Fibroblast of lung (primary cell): ENCODE data around the gene CCN5. TPM values are rescaled to one million over a fixed set of nuclear protein-coding genes. Genes with fewer than 3 reads are reported as not detected.

Experiments used
- DNase-seq, 2 donors: peaks; one replicate each; pipeline versions ENCODE4 v3.0.0 to v3.0.0-alpha.2; 2010; ENCODE audit warnings: low read depth in 2 of 2
- H2AFZ ChIP-seq: 2 replicates; pipeline ENCODE4 v1.5.1; 2012; ENCODE audit warnings: low read length, control low read depth, inconsistent platforms
- H3K27ac ChIP-seq: 2 replicates; pipeline ENCODE4 v1.5.1; 2011; ENCODE audit warnings: low read length, control low read depth; ENCODE audit not compliant: insufficient read depth
- H3K27me3 ChIP-seq: 2 replicates; pipeline ENCODE4 v1.5.1; 2011; ENCODE audit warnings: mild to moderate bottlenecking, low read length; ENCODE audit not compliant: control insufficient read depth, insufficient read depth
- H3K36me3 ChIP-seq: 2 replicates; pipeline ENCODE4 v1.5.1; 2011; ENCODE audit warnings: low read length; ENCODE audit not compliant: control insufficient read depth, insufficient read depth
- H3K4me1 ChIP-seq: 2 replicates; pipeline ENCODE4 v1.5.1; 2011; ENCODE audit warnings: low read length; ENCODE audit not compliant: control insufficient read depth, insufficient read depth; ENCODE audit errors: extremely low read depth
- H3K4me2 ChIP-seq: 2 replicates; pipeline ENCODE4 v1.5.1; 2011; ENCODE audit warnings: low read length, control low read depth; ENCODE audit not compliant: insufficient read depth; ENCODE audit errors: extremely low read depth
- H3K4me3 ChIP-seq, 4 experiments: fragments of 200-600 bp in 1 of 4; sonication (generic) in 1 of 4; replicated peaks in 1 of 4; 2 replicates each; pipeline ENCODE4 v1.5.1; 2011 to 2016; ENCODE audit warnings: low read length in 4 of 4, low read depth in 3 of 4, mild to moderate bottlenecking in 3 of 4, control low read depth in 2 of 4, inconsistent platforms in 1 of 4, mixed read lengths in 1 of 4; ENCODE audit not compliant: insufficient read depth in 1 of 4; ENCODE audit errors: control extremely low read depth in 1 of 4
- H3K79me2 ChIP-seq: 2 replicates; pipeline ENCODE4 v1.5.1; 2012; ENCODE audit warnings: mild to moderate bottlenecking, low read length, inconsistent platforms; ENCODE audit not compliant: control insufficient read depth, insufficient read depth
- H3K9ac ChIP-seq: 2 replicates; pipeline ENCODE4 v1.5.1; 2011; ENCODE audit warnings: mild to moderate bottlenecking, low read length, control low read depth; ENCODE audit not compliant: insufficient read depth
- H3K9me3 ChIP-seq: 2 replicates; pipeline ENCODE4 v1.5.1; 2012; ENCODE audit warnings: low read depth, low read length; ENCODE audit not compliant: control insufficient read depth, insufficient read depth
- H4K20me1 ChIP-seq: 2 replicates; pipeline ENCODE4 v1.5.1; 2011; ENCODE audit warnings: low read length; ENCODE audit not compliant: control insufficient read depth, insufficient read depth; ENCODE audit errors: extremely low read depth
- CTCF ChIP-seq, 2 donors: IDR thresholded peaks in 1 of 2; conservative IDR thresholded peaks in 1 of 2; 1 replicate in 1 of 2; 2 replicates in 1 of 2; pipeline ENCODE4 v1.5.1; 2011 to 2012; ENCODE audit warnings: low read length in 2 of 2, control low read depth in 1 of 2, inconsistent platforms in 1 of 2, low read depth in 1 of 2, mild to moderate bottlenecking in 1 of 2
- EZH2 ChIP-seq: IDR thresholded peaks from 2 replicates; pipeline ENCODE4 v1.5.1; 2012; ENCODE audit warnings: low read length, control low read depth, mild to moderate bottlenecking; ENCODE audit errors: missing control alignments
- polyA plus RNA-seq, 2 donors: library from polyadenylated mRNA; depleted of rRNA in 1 of 2; stranded (reverse) in 1 of 2; unstranded in 1 of 2; fragments of >200 nt; gene quantifications; 2 replicates each; pipeline ENCODE4 v1.2.1, GENCODE V29; 2011 to 2012; ENCODE audit warnings: missing spikeins in 1 of 2
- total RNA-seq: library from RNA; depleted of rRNA; stranded (reverse); fragments of >200 nt; gene quantifications from 2 replicates; pipeline ENCODE4 v1.2.1, GENCODE V29; 2014

Gene CCN5
- total and polyA plus RNA-seq, 2 donors (not counting 1 experiment from before 2014, with no cell fraction given), result 31.4 to 122 TPM

- H3K27me3 ChIP-seq, result no peaks in the 10 kb centered on the region
- H2AFZ ChIP-seq, result no peak overlapping the region
- no peak overlapping the region for H3K9ac ChIP-seq
- no peaks in the 10 kb centered on the region for H3K36me3 ChIP-seq
- H3K4me2 ChIP-seq, result no peak overlapping the region
- DNase-seq, result no peak
- no peak overlapping the region for H3K4me3 ChIP-seq
- no peaks in the 10 kb centered on the region for H4K20me1 ChIP-seq
- no peaks in the 10 kb centered on the region for H3K9me3 ChIP-seq
- no peaks in the 10 kb centered on the region for H3K79me2 ChIP-seq
- no peaks in the 10 kb centered on the region for H3K4me1 ChIP-seq
- TF ChIP-seq EZH2 (no peak), CTCF (conservative IDR thresholded peaks at IDR 0.05 in 1 of 2, IDR thresholded peaks at IDR 0.05 in 1 of 2; ENCODE audit: low read depth in 1 of 2, low read length in 2 of 2) (peak; percentile 42 to 46)
- H3K27ac ChIP-seq, result no peak overlapping the region
These were observed 31.7 kb upstream of the CCN5 start for GRCh38 chr20:44683263-44684046.

DNA sequence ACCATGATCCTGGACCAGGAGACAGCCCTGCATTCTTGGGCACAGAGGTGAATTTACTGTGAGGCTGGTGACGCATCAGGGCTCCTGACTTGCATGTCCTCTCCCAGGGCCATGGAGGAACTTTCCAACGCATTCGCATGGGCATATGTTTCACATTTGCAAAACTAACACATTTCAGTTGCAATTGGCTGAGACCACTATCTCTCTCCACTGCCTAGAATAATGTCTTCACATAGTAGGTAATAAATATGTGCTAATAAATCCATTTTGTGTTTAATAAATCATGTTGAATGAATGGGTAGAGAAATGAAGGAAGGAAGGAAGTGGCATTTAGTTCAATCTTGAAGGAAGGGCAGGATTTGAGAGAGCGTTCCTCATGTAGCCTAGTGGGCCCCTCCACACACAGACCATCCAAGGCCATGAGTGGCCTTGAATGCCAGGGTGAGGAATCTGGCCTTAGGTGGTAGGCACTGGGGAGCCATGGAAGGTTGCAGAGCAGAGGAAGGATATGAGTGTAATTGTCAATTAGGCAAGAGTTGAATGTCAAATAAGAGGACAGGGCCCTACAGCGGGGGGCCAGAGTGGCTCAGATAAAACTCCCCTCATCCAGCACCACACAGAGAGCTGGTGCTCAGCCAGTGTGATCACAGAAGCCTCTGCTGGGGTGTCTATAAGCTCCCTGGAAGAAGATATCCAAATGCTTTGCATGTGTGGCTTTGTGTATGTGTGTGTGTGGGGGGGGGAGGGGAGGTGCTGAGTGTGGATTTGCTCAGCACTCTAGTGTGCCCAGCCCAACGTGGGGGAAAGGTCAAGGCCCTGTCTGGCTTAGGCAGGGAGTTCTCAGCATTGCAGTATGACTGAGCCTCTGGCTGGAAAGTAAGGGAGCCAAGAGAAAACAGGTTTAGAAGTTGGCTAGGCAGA lies 30.9 kb upstream of the CCN5 start:
- no peaks in the 10 kb centered on the region for H3K79me2 ChIP-seq
- no peaks in the 10 kb centered on the region for H3K27me3 ChIP-seq
- no peak overlapping the region for H3K4me3 ChIP-seq
- no peaks in the 10 kb centered on the region for H3K9me3 ChIP-seq
- no peaks in the 10 kb centered on the region for H3K4me1 ChIP-seq
- no peak for DNase-seq
- H2AFZ ChIP-seq, result no peak overlapping the region
- H3K9ac ChIP-seq, result no peak overlapping the region
- H3K4me2 ChIP-seq, result no peak overlapping the region
- H4K20me1 ChIP-seq, result no peaks in the 10 kb centered on the region
- no peaks in the 10 kb centered on the region for H3K36me3 ChIP-seq
- H3K27ac ChIP-seq, result no peak overlapping the region
- TF ChIP-seq CTCF (conservative IDR thresholded peaks at IDR 0.05 in 1 of 2, IDR thresholded peaks at IDR 0.05 in 1 of 2; ENCODE audit: low read depth in 1 of 2, low read length in 2 of 2), result no peak
- no peak for TF ChIP-seq EZH2

- H3K27me3 ChIP-seq, result no peaks in the 10 kb centered on the region
These were observed 28.2 kb upstream of the CCN5 start for GRCh38 chr20:44686934-44687333.

More at GRCh38 chr20:44686934-44687333, 28.2 kb upstream of the CCN5 start:
- Histone ChIP-seq H3K9me3 (no peaks in the 10 kb centered on the region), H3K4me1 (peaks cover 2% of the 10 kb centered on the region), H2AFZ (no peak overlapping the region), H3K27ac (no peak overlapping the region), H3K9ac (no peak overlapping the region), H3K79me2 (no peaks in the 10 kb centered on the region), H4K20me1 (no peaks in the 10 kb centered on the region), H3K36me3 (no peaks in the 10 kb centered on the region), H3K4me2 (no peak overlapping the region), H3K4me3 (no peak overlapping the region)
- TF ChIP-seq CTCF (conservative IDR thresholded peaks at IDR 0.05 in 1 of 2, IDR thresholded peaks at IDR 0.05 in 1 of 2; ENCODE audit: low read depth in 1 of 2, low read length in 2 of 2), result no peak
- no peak for TF ChIP-seq EZH2
- DNase-seq, result no peak
